GM19324 (cell line): ENCODE results near the gene PGLYRP1.

Source experiments
- ATAC-seq: cut with Tn5 transposase; IDR thresholded peaks from one replicate; pipeline ENCODE4 v1.9.1; 2021; ENCODE audit warnings: mild to moderate bottlenecking, moderate library complexity; ENCODE audit not compliant: unreplicated experiment, low FRiP score

PGLYRP1 gene

GRCh38 chr19:46033401-46033800 lies 10.5 kb upstream of the PGLYRP1 start:
- no peak for ATAC-seq

GRCh38 chr19:46032597-46033025 lies 9.8 kb upstream of the PGLYRP1 start:
- ATAC-seq, result no peak

GRCh38 chr19:46031781-46032596 lies 9.1 kb upstream of the PGLYRP1 start:
- ATAC-seq, result no peak

- ATAC-seq, result no peak
These were observed 8.1 kb upstream of the PGLYRP1 start for GRCh38 chr19:46030812-46031550.

- no peak for ATAC-seq
These were observed 3.0 kb upstream of the PGLYRP1 start for GRCh38 chr19:46025835-46026234.

GRCh38 chr19:46023311-46023779 lies 492 bp upstream of the PGLYRP1 start:
- ATAC-seq, result no peak

- no peak for ATAC-seq
These were observed 807 bp downstream of the PGLYRP1 start for GRCh38 chr19:46022061-46022430.

- ATAC-seq, result no peak
These were observed 1.3 kb downstream of the PGLYRP1 start for GRCh38 chr19:46021531-46022041.

GRCh38 chr19:46020819-46021125 lies 2.1 kb downstream of the PGLYRP1 start:
- no peak for ATAC-seq

- no peak for ATAC-seq
These were observed 3.6 kb downstream of the PGLYRP1 start for GRCh38 chr19:46019270-46019669.

- no peak for ATAC-seq
These were observed 4.1 kb downstream of the PGLYRP1 start for GRCh38 chr19:46018729-46019251.

GRCh38 chr19:46017874-46018675 lies 4.8 kb downstream of the PGLYRP1 start:
- ATAC-seq, result no peak

- ATAC-seq, result no peak
These were observed 5.8 kb downstream of the PGLYRP1 start for GRCh38 chr19:46017095-46017429.

GRCh38 chr19:46016426-46017094 lies 6.3 kb downstream of the PGLYRP1 start:
- peak; percentile 58 for ATAC-seq

- ATAC-seq, result peak; percentile 21
These were observed 7.0 kb downstream of the PGLYRP1 start for GRCh38 chr19:46015687-46016425.

GRCh38 chr19:46014941-46015686 lies 7.7 kb downstream of the PGLYRP1 start:
- no peak for ATAC-seq

- ATAC-seq, result no peak
These were observed 8.3 kb downstream of the PGLYRP1 start for GRCh38 chr19:46014534-46014933.

- no peak for ATAC-seq
These were observed 13.0 kb downstream of the PGLYRP1 start for GRCh38 chr19:46009530-46010510.
